Activated T-cell treated with anti-CD3 and anti-CD28 coated beads, Interleukin-2, amount 50 U/mL, for 72 hours (primary cell): Measurements from ENCODE around the gene AOPEP. TPM values are rescaled to one million over a fixed set of nuclear protein-coding genes. Genes with fewer than 3 reads are reported as not detected.

Source experiments
- ATAC-seq, 2 donors: fragments of 150-1000 bp; cut with Tn5 transposase; replicated peaks in 1 of 2; 2 replicates each; pipeline ENCODE4 v1.10.0; 2021; ENCODE audit warnings: moderate library complexity in 2 of 2, mild to moderate bottlenecking in 1 of 2
- DNase-seq, 2 donors: peaks; one replicate each; pipeline ENCODE4 v3.0.0; 2021 to 2022; ENCODE audit warnings: mixed read lengths in 1 of 2
- H3K27ac Mint-ChIP-seq: one replicate; pipeline ENCODE4 v1.8.0; 2022; ENCODE audit warnings: mild to moderate bottlenecking, moderate library complexity, mixed read lengths
- H3K27me3 Mint-ChIP-seq: one replicate; pipeline ENCODE4 v1.8.0; 2022; ENCODE audit warnings: low read depth, mixed read lengths
- H3K36me3 Mint-ChIP-seq, 2 donors: one replicate each; pipeline ENCODE4 v1.8.0; 2022; ENCODE audit warnings: mixed read lengths in 2 of 2, mild to moderate bottlenecking in 1 of 2; ENCODE audit not compliant: insufficient read depth in 2 of 2
- H3K4me1 Mint-ChIP-seq: one replicate; pipeline ENCODE4 v1.8.0; 2022; ENCODE audit warnings: low read depth, mixed read lengths
- H3K4me3 Mint-ChIP-seq, 2 donors: one replicate each; pipeline ENCODE4 v1.8.0; 2022; ENCODE audit warnings: mild to moderate bottlenecking in 2 of 2, mixed read lengths in 2 of 2, moderate library complexity in 2 of 2
- H3K9me3 Mint-ChIP-seq, 2 donors: one replicate each; pipeline ENCODE4 v1.8.0; 2022; ENCODE audit warnings: mixed read lengths in 2 of 2
- total RNA-seq, 2 donors: library from RNA; stranded (reverse); gene quantifications; one replicate each; pipeline ENCODE4 v1.2.3, GENCODE V29; 2022

Gene AOPEP
- total RNA-seq, 2 donors from 2014 or later = 9.0 to 13.2 TPM

DNA sequence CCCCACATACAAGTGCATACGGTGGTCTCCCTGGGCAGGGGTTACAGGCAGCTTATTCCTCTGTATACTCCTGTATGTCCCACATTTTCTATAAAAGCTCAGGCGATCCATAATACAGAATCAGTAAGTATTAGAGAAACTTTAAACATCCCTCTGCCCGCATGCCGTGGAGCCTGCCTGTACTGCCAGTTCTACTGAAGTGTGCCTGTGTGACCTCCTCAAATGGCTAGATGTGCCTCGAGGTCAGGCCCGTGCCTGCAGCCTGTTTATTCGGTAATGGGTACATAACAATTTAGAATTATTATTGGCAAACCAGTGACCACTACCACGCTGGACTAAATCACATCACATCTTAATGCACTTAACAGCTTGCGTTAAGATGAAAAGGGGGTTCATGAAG, 400.2 kb downstream of the AOPEP start:
- DNase-seq = no peak
- Mint-ChIP-seq H3K4me3 (no peak overlapping the region), H3K4me1 (no peaks in the 10 kb centered on the region), H3K27ac (no peak overlapping the region), H3K36me3 (no peaks in the 10 kb centered on the region), H3K27me3 (no peaks in the 10 kb centered on the region), H3K9me3 (no peaks in the 10 kb centered on the region)
- no peak for ATAC-seq

DNA sequence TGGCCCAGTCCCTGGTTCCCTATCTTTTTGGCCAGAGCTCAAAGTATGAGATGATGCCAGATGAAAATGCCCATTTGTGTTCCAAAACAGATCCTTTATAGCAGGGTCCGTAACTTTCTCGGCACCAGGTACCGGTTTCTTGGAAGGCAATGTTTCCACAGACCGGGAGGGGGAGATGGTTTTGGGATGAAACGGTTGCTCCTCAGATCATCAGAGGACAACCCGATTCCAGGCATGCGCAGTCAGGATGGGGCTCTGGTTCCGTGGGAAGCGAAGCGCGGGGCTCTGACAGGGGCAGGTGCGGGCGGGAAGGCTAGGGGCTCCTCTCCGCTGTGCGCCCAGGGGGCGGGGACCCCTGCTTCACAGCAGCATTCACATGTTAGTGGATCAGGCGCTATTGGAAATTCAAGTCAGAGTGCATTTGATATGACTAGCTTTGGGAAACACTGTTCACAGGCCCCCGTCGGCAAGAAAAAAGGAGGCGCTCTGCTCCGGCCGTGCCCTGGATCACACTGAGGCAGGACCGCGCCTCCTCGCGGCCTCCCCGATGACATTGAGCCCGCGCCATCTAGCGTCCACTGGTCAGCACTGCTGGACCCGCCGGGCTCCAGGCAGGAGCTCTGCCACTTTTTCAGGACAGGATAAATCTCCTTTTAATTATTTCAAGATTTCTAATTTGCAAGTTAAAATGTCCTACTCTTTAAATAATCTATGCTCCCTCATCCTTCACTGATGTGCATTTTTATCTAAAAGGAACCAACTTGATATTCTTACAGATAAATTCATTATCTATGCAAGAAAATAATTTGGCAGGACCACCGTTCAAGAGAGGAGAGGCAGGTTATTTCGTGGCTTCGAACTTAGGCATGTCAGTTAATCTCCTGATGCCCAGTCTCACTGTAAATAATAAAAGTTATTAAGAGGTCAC, 401.0 kb downstream of the AOPEP start:
- Mint-ChIP-seq H3K4me1 (no peaks in the 10 kb centered on the region), H3K4me3 (no peak overlapping the region)

DNA sequence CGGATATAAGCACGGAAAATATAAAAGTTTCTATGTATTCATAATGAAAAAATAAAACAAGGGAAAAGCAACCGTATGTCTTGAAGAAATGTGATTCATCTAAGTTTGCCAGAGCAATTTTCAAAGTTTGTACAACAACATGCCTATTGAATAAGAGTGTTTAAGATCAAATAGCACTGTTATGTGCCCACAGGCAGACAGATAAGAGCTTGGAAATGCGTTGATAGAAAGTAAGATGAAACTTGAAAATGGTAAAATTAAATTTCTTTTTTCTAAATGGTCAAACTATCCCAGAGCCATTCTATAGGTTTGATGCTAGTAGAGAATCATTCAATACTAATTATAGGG, 401.7 kb downstream of the AOPEP start:
- DNase-seq = no peak
- Mint-ChIP-seq H3K36me3 (no peaks in the 10 kb centered on the region), H3K4me3 (no peak overlapping the region), H3K9me3 (no peaks in the 10 kb centered on the region), H3K4me1 (no peaks in the 10 kb centered on the region), H3K27me3 (no peaks in the 10 kb centered on the region), H3K27ac (no peak overlapping the region)
- no peak for ATAC-seq

More for the DNA sequence above, 401.0 kb downstream of the AOPEP start:
- Mint-ChIP-seq H3K9me3 (no peaks in the 10 kb centered on the region), H3K36me3 (no peaks in the 10 kb centered on the region), H3K27me3 (no peaks in the 10 kb centered on the region), H3K27ac (no peak overlapping the region)
- ATAC-seq = peak; percentile 81 to 86
- DNase-seq = peak; percentile 72 to 75

DNA sequence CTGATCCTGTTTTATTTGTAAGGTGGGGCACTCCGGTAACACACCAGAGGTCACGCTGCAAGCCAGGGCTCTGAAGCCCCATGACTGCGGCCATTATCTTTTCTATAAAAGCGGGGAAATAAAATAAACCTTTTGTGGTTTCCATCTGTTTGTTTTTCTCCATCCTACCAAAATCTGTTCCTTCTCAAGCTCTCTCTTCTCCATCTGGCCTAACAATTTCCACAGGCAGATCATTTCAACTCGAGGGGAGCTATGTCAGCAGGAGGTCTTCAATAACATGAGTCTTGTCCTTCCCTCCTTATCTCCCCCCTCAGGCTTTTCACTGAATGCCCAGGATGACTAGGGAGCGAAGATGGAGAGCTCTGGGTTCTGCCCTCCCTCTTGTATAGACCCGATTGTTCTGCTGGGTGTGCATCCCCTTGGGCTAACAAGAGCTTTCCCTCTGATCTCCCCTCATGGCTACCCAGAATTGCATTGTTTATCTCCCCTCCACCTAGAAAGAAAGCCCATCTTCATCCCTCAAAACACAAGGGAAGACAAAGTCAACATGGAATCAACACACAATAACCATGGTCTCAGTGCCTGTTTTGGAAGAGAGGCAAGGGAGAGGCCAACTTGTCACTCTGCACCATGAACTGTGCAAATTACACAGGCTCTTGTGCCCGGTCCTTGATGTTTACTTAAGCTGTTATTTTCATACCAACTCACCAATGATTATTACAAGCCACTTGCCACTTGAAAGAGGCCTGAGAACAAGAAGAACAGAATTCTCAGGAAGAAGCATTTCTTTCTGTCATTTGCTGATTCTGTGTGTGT, 403.2 kb downstream of the AOPEP start:
- Mint-ChIP-seq H3K36me3 (no peaks in the 10 kb centered on the region), H3K4me1 (no peaks in the 10 kb centered on the region), H3K27ac (no peak overlapping the region), H3K27me3 (no peaks in the 10 kb centered on the region), H3K9me3 (no peaks in the 10 kb centered on the region), H3K4me3 (no peak overlapping the region)
- ATAC-seq (no peak), DNase-seq (no peak)

DNA sequence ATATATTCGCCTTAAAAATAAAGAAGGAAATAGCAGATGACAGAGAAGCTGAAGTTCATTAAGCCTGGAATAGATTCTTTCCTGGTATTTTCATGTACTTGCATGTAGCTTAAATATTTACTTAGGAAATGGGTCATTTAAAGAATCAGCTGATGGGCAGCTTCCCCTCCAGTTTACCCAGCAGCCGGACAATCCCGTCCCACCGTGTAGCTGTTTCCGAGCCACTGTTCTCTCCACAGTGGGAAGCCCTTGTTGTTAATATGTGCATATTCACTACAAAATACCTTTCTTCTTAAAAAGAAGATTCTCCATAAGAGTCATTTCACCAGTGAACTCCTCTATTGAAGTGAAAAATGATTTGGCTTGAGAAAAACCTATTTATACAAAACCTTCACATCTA, 404.0 kb downstream of the AOPEP start:
- ATAC-seq = no peak
- Mint-ChIP-seq H3K9me3 (no peaks in the 10 kb centered on the region), H3K36me3 (no peaks in the 10 kb centered on the region), H3K4me3 (no peak overlapping the region), H3K27me3 (no peaks in the 10 kb centered on the region), H3K27ac (no peak overlapping the region), H3K4me1 (no peaks in the 10 kb centered on the region)
- no peak for DNase-seq

DNA sequence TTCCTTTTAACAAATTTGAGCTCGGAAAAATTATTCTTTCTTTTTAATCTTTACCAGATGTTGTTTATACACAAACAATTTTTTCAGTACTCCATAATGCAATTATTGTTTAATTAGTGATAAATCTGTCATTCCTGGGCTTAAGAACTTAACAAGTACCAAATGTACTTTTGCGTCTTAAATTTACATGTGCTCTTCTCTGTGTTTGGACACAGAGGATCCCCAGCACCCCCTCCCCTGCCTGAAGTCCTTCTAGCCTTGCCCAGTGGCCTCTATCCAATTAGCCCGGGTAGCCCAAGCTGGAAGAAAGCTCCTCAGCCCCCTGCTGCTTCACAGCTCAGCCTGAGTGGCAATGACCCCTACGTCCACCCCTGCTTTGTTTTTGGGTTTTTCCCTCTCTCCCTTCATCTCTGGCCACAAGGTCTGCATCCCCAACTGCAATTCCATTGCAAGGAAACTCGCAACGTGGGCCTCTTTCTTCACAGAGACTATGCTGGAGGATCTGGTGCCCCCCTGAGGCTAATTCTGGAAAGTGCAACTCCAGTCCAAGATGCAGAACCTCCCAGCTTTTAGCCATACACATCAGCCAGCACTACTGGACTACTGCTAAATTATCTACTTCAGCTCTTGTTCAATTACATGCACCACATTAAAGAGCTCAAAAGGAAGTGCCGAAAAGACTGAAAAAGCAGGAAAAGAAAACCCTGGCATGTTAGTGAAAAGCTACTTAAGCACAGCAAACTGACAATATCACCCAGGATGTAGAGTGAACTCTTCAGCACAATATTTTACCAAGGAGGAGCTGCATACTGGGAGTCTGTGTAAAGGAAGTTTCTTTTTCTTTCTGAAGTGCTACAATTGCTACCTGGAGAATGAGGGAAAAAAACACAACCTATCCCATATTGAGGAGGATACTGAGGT, 404.8 kb downstream of the AOPEP start:
- H3K4me3 Mint-ChIP-seq = no peak overlapping the region
- H3K36me3 Mint-ChIP-seq = no peaks in the 10 kb centered on the region
- H3K27ac Mint-ChIP-seq = no peak overlapping the region
- H3K4me1 Mint-ChIP-seq = no peaks in the 10 kb centered on the region
- DNase-seq (peak; percentile 35 to 47), ATAC-seq (no peak)
- no peaks in the 10 kb centered on the region for H3K9me3 Mint-ChIP-seq
- no peaks in the 10 kb centered on the region for H3K27me3 Mint-ChIP-seq

DNA sequence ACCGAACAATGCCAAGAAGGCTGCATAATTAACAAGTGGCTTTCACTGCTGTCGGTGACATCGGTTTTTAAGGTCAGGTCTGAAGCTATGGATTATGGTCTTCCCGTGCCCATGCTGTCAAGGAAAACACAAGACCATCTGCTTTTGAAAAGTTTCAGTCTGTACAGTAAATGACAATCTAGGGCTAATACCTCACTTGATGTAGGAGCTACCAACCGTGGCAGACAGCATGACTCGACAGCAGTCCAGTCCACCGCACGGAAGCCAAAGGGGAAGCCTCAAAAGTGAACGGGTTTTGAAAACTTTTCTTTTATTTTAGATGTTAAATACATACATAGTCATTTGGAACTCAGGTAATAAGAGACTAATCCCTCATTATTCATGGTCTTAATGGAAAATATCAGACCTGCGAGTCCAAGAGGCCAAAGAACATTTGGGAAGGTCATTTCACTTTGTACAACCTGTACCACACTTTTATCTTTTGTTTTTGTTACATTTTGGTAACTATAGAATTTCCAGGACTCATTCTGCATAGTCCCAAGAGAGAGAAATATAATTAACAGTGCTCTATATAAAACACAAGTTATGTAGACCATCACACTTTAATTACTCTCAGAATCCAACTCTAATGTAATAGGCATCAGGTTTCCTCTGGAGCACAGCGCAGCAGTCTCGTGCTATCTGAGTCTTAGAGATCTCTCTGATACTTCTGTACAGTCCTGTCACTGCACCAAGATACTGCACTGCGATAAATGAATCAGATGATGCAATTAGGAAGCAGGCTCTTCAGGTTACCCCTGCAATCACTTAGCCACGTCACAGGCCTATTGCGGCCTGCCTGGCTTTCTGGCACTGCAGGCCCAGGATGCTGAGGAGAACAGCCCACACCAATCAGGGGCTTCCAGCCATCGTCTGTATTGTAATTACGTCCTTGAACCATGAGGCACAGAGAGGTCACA, 406.1 kb downstream of the AOPEP start:
- Mint-ChIP-seq H3K4me1 (no peaks in the 10 kb centered on the region), H3K9me3 (no peaks in the 10 kb centered on the region), H3K4me3 (no peak overlapping the region), H3K27ac (no peak overlapping the region), H3K27me3 (no peaks in the 10 kb centered on the region), H3K36me3 (no peaks in the 10 kb centered on the region)
- no peak for ATAC-seq
- no peak for DNase-seq

DNA sequence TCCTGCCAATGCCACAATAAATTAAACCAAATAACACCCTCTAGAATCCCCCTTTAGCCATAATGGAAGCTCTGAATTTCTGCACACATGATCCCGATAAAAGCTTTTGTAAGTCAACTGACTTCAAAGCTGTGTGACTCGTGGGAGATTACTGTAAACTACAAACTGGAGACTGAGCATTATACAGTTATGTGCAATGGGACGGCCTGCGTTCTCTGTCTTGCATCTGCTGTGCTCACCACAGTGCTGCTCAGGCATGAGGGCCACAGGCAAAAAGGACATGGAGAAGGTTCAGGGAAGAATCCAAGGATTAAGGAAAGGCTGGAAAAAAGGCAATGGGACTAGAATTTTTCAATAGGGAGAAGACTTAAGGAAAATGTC, 406.8 kb downstream of the AOPEP start:
- Mint-ChIP-seq H3K36me3 (no peaks in the 10 kb centered on the region), H3K27me3 (no peaks in the 10 kb centered on the region), H3K4me1 (no peaks in the 10 kb centered on the region), H3K27ac (no peak overlapping the region), H3K4me3 (no peak overlapping the region), H3K9me3 (no peaks in the 10 kb centered on the region)
- DNase-seq (no peak), ATAC-seq (no peak)

DNA sequence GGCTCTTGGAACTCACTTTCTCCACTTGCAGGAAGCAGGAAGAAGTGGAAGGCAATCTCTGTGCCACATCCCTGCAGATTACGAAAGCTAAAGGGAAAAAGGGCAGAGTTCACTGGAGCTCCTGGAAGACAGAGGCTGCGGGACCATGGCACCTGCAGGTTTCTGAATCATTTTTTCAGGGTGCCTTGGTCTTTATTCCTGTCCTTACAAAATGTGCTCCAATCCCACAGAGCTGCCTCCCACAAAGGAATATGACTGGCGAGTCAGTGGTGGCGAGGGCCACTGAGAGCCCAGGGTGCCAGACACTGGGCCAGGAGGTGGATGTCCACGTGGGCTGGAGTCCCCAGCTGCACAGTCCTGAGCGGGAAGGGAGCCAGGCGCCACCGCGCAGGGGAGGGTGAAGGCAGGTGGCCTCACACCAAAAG, 408.0 kb downstream of the AOPEP start:
- H3K4me3 Mint-ChIP-seq = no peak overlapping the region
- H3K27me3 Mint-ChIP-seq = no peaks in the 10 kb centered on the region
- no peaks in the 10 kb centered on the region for H3K4me1 Mint-ChIP-seq
- no peaks in the 10 kb centered on the region for H3K9me3 Mint-ChIP-seq
- no peak overlapping the region for H3K27ac Mint-ChIP-seq
- DNase-seq (no peak), ATAC-seq (no peak)
- no peaks in the 10 kb centered on the region for H3K36me3 Mint-ChIP-seq

DNA sequence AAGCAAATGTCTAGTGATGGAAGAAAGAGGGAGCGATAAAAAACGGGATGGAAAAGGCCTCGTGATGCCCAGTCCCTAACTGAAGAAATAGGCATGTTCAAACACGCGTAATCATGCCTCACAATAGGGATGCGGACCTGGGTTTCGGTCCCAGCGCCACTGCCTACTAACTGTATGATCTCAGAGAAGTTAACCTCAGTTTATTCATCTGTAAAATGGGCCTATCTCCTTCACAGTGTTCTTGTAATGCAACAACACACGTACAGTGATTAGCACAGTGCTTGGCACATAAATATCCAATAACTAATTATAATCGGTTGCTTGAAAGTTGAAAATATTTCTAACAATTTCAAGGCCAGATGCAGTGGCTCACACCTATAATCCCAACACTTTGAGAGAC, 409.3 kb downstream of the AOPEP start:
- H3K36me3 Mint-ChIP-seq = no peaks in the 10 kb centered on the region
- ATAC-seq (no peak), DNase-seq (no peak)
- H3K4me3 Mint-ChIP-seq = no peak overlapping the region
- no peak overlapping the region for H3K27ac Mint-ChIP-seq
- no peaks in the 10 kb centered on the region for H3K9me3 Mint-ChIP-seq
- no peaks in the 10 kb centered on the region for H3K4me1 Mint-ChIP-seq
- H3K27me3 Mint-ChIP-seq = no peaks in the 10 kb centered on the region
